ENCODE measurements around the gene CCDC8.
"Not testable (repeated sequence)": the region's sequence is repeated elsewhere in the genome, so short reads cannot be mapped to it uniquely, and the experiment has no call there.

CCDC8 gene

DNA sequence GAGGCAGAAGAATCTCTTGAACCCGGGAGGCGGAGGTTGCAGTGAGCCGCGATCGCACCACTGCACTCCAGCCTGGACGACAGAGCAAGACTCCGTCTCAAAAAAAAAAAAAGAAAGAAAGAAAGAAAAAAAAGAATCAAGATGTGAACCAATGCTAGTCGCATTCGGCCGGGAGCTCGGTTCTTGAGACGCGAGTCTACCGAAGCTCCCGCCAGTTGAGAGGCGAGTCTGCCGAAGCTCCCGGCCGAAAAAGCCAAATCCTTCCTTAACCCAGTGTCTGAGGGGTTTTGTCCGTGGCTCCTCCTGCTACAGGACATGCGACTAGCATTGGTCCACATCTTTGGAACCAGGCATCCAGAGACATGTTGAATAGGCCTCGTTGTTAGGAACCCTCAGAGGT, 1.5 kb upstream of the CCDC8 start:
- H3K36me3 ChIP-seq (ENCODE audit: insufficient read depth, low read length); H4K20me1 ChIP-seq (ENCODE audit: insufficient read depth, low read length); H3K27ac ChIP-seq (ENCODE audit: low read length); DNase-seq; H3K4me1 ChIP-seq (ENCODE audit: insufficient read depth, low read length); ATAC-seq (ENCODE audit: insufficient read depth, low read depth); H3K27me3 ChIP-seq (ENCODE audit: insufficient read depth, low read length, poor library complexity); H3K79me2 ChIP-seq (ENCODE audit: insufficient read depth, low read length); H2AFZ ChIP-seq (ENCODE audit: low read depth, low read length); H3K9me3 ChIP-seq (ENCODE audit: insufficient read depth, low read length, severe bottlenecking); H3K4me2 ChIP-seq (ENCODE audit: insufficient read depth, low read length); H3K4me3 ChIP-seq (ENCODE audit: low read depth in 1 of 2, low read length in 2 of 2); H3K9ac ChIP-seq (ENCODE audit: low read depth, low read length): not testable (repeated sequence)

DNA sequence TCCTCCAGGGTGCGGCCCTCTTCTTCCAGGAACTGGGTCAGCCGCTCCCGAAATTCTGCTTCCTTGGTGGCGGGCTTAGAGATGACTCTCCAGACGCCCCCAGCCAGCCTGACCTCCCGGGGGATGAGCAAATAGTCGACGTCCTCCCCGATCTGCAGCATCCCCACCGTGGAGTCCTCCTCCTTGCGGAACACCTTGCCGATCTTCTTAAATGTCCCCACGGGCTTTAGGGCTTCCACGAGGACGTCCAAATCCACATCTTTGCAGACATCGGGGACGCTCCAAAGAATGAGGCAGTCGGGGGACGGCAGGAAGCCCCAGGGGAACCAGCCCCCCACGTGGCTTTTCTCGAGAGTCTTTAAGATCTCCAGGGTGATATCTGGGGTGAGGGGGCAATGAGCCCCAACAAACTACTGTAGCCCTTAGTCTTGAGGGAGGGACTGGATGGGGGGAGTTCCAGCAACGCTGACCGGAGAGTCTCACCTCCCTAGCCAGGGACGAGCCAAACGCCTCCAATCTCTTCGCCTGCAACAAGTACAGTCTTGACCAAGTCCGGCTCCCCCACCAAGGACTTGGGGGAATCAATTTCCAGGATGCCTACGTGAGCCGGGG, 608 bp downstream of the CCDC8 start:
- no peak for DNase-seq
- H3K27me3 ChIP-seq (ENCODE audit: insufficient read depth, low read length, poor library complexity): peaks cover 11% of the 10 kb centered on the region
- no peak for ATAC-seq (ENCODE audit: insufficient read depth, low read depth)
- no peak overlapping the region for H3K4me3 ChIP-seq (ENCODE audit: low read depth in 1 of 2, low read length in 2 of 2)
- no peak overlapping the region for H3K27ac ChIP-seq (ENCODE audit: low read length)
- H3K4me1 ChIP-seq (ENCODE audit: insufficient read depth, low read length): 0 out of 2 replicates have a peak, but pooled peaks cover 6% of the 10 kb centered on the region
- no peaks in the 10 kb centered on the region for H4K20me1 ChIP-seq (ENCODE audit: insufficient read depth, low read length)
- TF ChIP-seq, protein P1, sequence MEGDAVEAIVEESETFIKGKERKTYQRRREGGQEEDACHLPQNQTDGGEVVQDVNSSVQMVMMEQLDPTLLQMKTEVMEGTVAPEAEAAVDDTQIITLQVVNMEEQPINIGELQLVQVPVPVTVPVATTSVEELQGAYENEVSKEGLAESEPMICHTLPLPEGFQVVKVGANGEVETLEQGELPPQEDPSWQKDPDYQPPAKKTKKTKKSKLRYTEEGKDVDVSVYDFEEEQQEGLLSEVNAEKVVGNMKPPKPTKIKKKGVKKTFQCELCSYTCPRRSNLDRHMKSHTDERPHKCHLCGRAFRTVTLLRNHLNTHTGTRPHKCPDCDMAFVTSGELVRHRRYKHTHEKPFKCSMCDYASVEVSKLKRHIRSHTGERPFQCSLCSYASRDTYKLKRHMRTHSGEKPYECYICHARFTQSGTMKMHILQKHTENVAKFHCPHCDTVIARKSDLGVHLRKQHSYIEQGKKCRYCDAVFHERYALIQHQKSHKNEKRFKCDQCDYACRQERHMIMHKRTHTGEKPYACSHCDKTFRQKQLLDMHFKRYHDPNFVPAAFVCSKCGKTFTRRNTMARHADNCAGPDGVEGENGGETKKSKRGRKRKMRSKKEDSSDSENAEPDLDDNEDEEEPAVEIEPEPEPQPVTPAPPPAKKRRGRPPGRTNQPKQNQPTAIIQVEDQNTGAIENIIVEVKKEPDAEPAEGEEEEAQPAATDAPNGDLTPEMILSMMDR (IDR thresholded peaks at IDR 0.05; ENCODE audit: borderline replicate concordance, extremely low read depth, low read length, poor library complexity, severe bottlenecking): no peak
- TF ChIP-seq EZH2 (IDR thresholded peaks at IDR 0.05; ENCODE audit: borderline replicate concordance, low read depth, low read length, severe bottlenecking): no peak
- no peak overlapping the region for H3K9ac ChIP-seq (ENCODE audit: low read depth, low read length)
- H2AFZ ChIP-seq (ENCODE audit: low read depth, low read length): no peak overlapping the region
- H3K36me3 ChIP-seq (ENCODE audit: insufficient read depth, low read length): no peaks in the 10 kb centered on the region
- no peaks in the 10 kb centered on the region for H3K9me3 ChIP-seq (ENCODE audit: insufficient read depth, low read length, severe bottlenecking)
- no peaks in the 10 kb centered on the region for H3K79me2 ChIP-seq (ENCODE audit: insufficient read depth, low read length)
- H3K4me2 ChIP-seq (ENCODE audit: insufficient read depth, low read length): no peak overlapping the region

DNA sequence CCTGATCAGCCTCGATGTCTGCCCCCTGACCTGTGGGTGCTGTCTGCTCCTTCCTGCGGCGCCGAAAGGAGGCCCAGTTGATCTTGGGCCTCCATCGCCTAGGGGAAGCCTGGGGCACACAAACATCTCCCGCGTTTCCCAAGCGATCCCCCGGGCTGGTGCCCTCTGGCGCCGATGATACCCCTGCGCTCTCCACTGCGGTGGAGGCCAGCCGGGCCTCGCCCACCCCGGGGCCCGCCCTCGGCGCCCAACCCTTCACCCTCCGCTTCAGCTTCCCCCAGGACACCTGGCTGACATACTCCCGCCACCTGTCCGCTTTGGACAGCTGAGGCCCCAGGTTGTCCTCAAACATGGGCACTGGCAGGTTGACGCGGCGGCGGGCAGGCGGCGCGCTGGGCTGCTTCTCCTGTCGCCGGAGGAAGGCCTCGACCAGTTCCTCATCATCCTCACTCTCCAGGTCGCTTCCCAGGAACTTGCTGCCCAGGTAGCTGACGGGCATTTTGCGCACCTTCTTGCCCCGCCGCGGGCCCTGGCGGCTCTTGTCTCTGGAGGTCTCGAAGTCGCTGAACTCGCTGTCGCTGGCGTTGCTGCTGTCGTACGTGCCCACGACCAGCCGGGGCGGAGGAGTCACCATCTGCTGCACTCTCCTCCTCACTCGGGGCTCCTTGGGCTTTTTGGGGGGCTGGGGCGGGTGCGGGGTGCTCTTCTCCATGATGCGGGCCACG, 1.3 kb downstream of the CCDC8 start:
- Histone ChIP-seq H3K27me3 (ENCODE audit: insufficient read depth, low read length, poor library complexity) (peaks cover 12% of the 10 kb centered on the region), H3K9me3 (ENCODE audit: insufficient read depth, low read length, severe bottlenecking) (no peaks in the 10 kb centered on the region), H3K4me1 (ENCODE audit: insufficient read depth, low read length) (0 out of 2 replicates have a peak, but pooled peaks cover 6% of the 10 kb centered on the region), H3K9ac (ENCODE audit: low read depth, low read length) (no peak overlapping the region), H3K79me2 (ENCODE audit: insufficient read depth, low read length) (no peaks in the 10 kb centered on the region), H3K27ac (ENCODE audit: low read length) (no peak overlapping the region), H2AFZ (ENCODE audit: low read depth, low read length) (no peak overlapping the region), H3K36me3 (ENCODE audit: insufficient read depth, low read length) (no peaks in the 10 kb centered on the region), H4K20me1 (ENCODE audit: insufficient read depth, low read length) (no peaks in the 10 kb centered on the region), H3K4me3 (ENCODE audit: low read depth in 1 of 2, low read length in 2 of 2) (no peak overlapping the region), H3K4me2 (ENCODE audit: insufficient read depth, low read length) (no peak overlapping the region)
- TF ChIP-seq, protein P1 (IDR thresholded peaks at IDR 0.05; ENCODE audit: borderline replicate concordance, extremely low read depth, low read length, poor library complexity, severe bottlenecking): no peak
- no peak for TF ChIP-seq EZH2 (IDR thresholded peaks at IDR 0.05; ENCODE audit: borderline replicate concordance, low read depth, low read length, severe bottlenecking)
- DNase-seq (no peak), ATAC-seq (ENCODE audit: insufficient read depth, low read depth) (no peak)

DNA sequence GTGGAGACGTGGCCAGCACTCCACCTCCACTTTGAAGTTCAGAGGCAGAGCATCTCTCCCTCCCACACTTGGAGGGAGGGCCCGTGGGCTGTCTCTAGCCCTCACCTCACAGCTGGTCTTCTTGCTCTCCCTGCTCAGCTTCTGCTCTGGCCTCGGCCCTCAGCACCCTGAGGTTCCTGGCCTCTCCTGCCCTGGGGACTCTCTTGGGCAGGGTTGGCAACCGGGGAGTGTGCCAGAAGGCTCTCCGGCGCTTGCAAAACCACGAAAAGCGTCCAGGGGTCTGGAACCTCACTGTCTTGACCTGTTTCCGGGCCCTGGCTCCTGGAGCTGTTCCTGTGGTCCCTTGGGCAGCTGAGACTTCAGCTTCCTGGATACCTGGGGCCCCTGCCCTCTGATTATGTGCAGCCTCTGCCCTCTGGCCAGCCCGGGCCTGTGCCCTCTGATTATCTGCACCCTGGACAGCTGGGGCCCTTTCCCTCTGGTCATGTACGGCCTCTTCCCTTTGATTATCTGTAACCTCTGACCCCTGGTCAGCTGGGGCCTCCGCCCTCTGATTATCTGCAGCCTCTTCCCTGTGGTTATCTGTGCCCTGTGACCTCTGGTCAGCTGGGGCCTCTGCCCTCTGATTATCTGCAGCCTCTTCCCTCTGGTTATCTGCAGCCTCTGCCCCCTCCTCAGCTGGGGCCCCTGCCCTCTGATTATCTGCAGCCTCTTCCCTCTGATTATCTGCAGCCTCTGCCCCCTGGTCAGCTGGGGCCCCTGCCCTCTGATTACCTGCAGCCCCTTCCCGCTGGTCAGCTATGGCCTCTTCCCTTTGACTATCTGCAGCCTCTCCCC, 2.1 kb downstream of the CCDC8 start:
- no peak overlapping the region for H3K4me2 ChIP-seq (ENCODE audit: insufficient read depth, low read length)
- H2AFZ ChIP-seq (ENCODE audit: low read depth, low read length): no peak overlapping the region
- H3K36me3 ChIP-seq (ENCODE audit: insufficient read depth, low read length): no peaks in the 10 kb centered on the region
- TF ChIP-seq, protein P1 (IDR thresholded peaks at IDR 0.05; ENCODE audit: borderline replicate concordance, extremely low read depth, low read length, poor library complexity, severe bottlenecking): no peak
- TF ChIP-seq EZH2 (IDR thresholded peaks at IDR 0.05; ENCODE audit: borderline replicate concordance, low read depth, low read length, severe bottlenecking): no peak
- no peak for DNase-seq
- H3K4me1 ChIP-seq (ENCODE audit: insufficient read depth, low read length): 0 out of 2 replicates have a peak, but pooled peaks cover 2% of the 10 kb centered on the region
- no peaks in the 10 kb centered on the region for H3K79me2 ChIP-seq (ENCODE audit: insufficient read depth, low read length)
- no peak for ATAC-seq (ENCODE audit: insufficient read depth, low read depth)
- no peaks in the 10 kb centered on the region for H3K9me3 ChIP-seq (ENCODE audit: insufficient read depth, low read length, severe bottlenecking)
- no peak overlapping the region for H3K9ac ChIP-seq (ENCODE audit: low read depth, low read length)
- H3K4me3 ChIP-seq (ENCODE audit: low read depth in 1 of 2, low read length in 2 of 2): no peak overlapping the region
- H4K20me1 ChIP-seq (ENCODE audit: insufficient read depth, low read length): no peaks in the 10 kb centered on the region
- H3K27me3 ChIP-seq (ENCODE audit: insufficient read depth, low read length, poor library complexity): peaks cover 10% of the 10 kb centered on the region
- no peak overlapping the region for H3K27ac ChIP-seq (ENCODE audit: low read length)

All from DND-41 (cell line).